ENCODE data around the gene RAD51B.
A peak's percentile ranks its signal among the peaks of the same experiment; 100 is the strongest.
"Not testable (repeated sequence)": the region's sequence is repeated elsewhere in the genome, so short reads cannot be mapped to it uniquely, and the experiment has no call there.

Gene RAD51B

DNA sequence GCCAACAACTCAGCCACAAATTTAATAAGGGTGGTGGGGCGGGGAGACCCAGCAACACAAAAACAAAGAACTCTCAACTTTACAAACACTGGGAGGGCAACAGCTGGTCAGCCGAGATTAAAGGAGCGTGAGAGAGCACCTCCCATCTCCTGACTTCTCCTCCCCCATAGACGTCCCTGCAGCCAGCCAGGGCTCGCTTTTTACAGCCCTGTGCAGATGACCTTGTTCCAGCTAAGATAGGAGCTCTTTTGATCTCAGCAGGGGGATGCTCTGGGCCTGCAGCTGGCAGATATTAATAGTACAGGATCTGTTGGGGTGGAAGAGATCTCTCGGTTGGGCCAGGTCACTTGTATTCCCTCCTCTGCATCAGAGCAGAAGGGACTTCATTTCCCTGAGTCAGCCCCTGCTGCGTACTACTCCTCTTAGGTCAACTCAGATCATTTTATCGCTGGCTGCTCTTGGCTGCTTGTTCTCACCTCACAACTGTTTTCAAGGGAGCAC, 475.8 kb downstream of the RAD51B start:
- peak overlapping the region; percentile 25 for H3K18ac ChIP-seq (ENCODE audit: low read length)
- H3K27ac ChIP-seq (ENCODE audit: low read depth, low read length): peak overlapping the region; percentile 2
- H3K79me1 ChIP-seq (ENCODE audit: low read length): no peaks in the 10 kb centered on the region
- peak overlapping the region; percentile 61 for H3K56ac ChIP-seq (ENCODE audit: low read length)
- H3K4ac ChIP-seq (ENCODE audit: low read depth, low read length): no peak overlapping the region
- peak; percentile 90 for DNase-seq
- H3K4me2 ChIP-seq (ENCODE audit: low read length): no peak overlapping the region
- H3K79me2 ChIP-seq (ENCODE audit: control insufficient read depth, insufficient read depth, low read length): no peaks in the 10 kb centered on the region
- peak overlapping the region; percentile 52 for H2BK5ac ChIP-seq (ENCODE audit: low read length)
- no peak overlapping the region for H2AK5ac ChIP-seq (ENCODE audit: low read length)
- no peak overlapping the region for H2BK120ac ChIP-seq (ENCODE audit: low read depth, low read length)
- H3K23ac ChIP-seq (ENCODE audit: low read length): no peak overlapping the region
- peaks cover 22% of the 10 kb centered on the region for H3K4me1 ChIP-seq (ENCODE audit: control insufficient read depth, low read depth, low read length)
- no peaks in the 10 kb centered on the region for H3K36me3 ChIP-seq (ENCODE audit: control insufficient read depth, insufficient read depth, low read length)
- no peak overlapping the region for H3K4me3 ChIP-seq (ENCODE audit: low read length)
- no peak overlapping the region for H4K8ac ChIP-seq (ENCODE audit: low read depth, low read length)
- H2BK15ac ChIP-seq (replicated peaks; ENCODE audit: low read depth): no peak overlapping the region
- WGBS (ENCODE audit: extremely low coverage, insufficient coverage, low lambda C conversion rate): no CpG with 5 or more reads among the region's 8 CpGs
- H3K27me3 ChIP-seq (ENCODE audit: insufficient read depth, low read length, poor library complexity): no peaks in the 10 kb centered on the region
- no peak overlapping the region for H4K5ac ChIP-seq (ENCODE audit: low read length)
- no peak overlapping the region for H3K9ac ChIP-seq (ENCODE audit: low read length)

DNA sequence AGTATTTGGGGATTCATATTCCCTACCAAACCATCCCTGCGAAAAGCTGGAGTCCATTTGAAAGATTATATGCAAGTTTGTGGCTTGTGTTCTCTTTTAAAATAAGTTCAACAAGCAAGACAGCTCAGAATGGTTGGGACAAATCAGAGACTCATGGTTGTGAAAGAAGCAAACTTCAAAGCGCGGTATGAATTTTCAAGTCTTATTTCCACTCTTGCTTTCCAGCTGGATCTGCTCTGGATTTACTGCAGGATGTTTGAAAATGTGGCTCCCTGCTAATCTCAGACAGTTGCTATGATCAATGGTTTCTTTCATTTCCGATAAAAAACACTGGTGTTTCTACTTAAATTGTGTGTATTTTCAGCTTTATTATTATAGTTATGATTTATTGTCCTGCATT, 477.5 kb downstream of the RAD51B start:
- Histone ChIP-seq H3K36me3 (ENCODE audit: control insufficient read depth, insufficient read depth, low read length) (no peaks in the 10 kb centered on the region), H2BK15ac (replicated peaks; ENCODE audit: low read depth) (peak overlapping the region; percentile 39), H3K4me2 (ENCODE audit: low read length) (no peak overlapping the region), H3K4me1 (ENCODE audit: control insufficient read depth, low read depth, low read length) (peaks cover 22% of the 10 kb centered on the region), H3K4ac (ENCODE audit: low read depth, low read length) (peak overlapping the region; percentile 46), H3K27ac (ENCODE audit: low read depth, low read length) (no peak overlapping the region), H3K79me1 (ENCODE audit: low read length) (no peaks in the 10 kb centered on the region), H3K9ac (ENCODE audit: low read length) (no peak overlapping the region), H3K27me3 (ENCODE audit: insufficient read depth, low read length, poor library complexity) (no peaks in the 10 kb centered on the region), H3K56ac (ENCODE audit: low read length) (no peak overlapping the region), H2BK120ac (ENCODE audit: low read depth, low read length) (no peak overlapping the region), H3K4me3 (ENCODE audit: low read length) (no peak overlapping the region), H3K18ac (ENCODE audit: low read length) (no peak overlapping the region), H4K5ac (ENCODE audit: low read length) (no peak overlapping the region), H2AK5ac (ENCODE audit: low read length) (no peak overlapping the region), H3K23ac (ENCODE audit: low read length) (no peak overlapping the region), H4K8ac (ENCODE audit: low read depth, low read length) (no peak overlapping the region), H3K79me2 (ENCODE audit: control insufficient read depth, insufficient read depth, low read length) (no peaks in the 10 kb centered on the region), H2BK5ac (ENCODE audit: low read length) (no peak overlapping the region)
- DNase-seq: no peak
- WGBS (ENCODE audit: extremely low coverage, insufficient coverage, low lambda C conversion rate): no CpG with 5 or more reads among the region's 4 CpGs

DNA sequence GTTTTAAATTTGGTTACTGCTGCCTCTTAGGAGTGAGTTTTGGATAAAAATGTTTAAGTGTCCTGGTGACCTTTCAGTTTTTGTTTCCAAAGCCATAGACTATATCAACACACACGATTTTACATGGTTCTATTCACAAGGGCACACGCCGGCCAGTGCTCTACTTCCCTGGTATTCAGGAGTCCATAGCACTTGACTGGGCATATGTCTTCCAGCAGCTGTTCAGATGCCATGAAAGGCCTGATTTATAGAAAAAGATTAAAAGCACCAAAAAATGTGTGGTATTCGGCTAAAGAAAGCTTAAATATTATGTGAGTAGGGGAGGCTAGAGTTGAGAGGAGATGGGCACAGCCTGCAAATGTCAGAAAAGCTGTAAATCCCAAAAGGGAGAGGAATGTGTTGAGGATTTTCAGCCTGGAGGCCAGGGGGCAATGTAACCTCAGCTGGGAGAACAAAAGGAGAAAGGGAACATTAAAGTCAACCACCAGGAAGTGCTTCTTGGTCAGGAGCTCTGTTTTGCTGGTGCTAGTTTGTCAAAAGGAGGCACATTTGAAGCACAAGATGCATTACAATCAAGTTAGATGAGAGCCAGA, 478.4 kb downstream of the RAD51B start:
- Histone ChIP-seq H3K79me1 (ENCODE audit: low read length) (no peaks in the 10 kb centered on the region), H3K27me3 (ENCODE audit: insufficient read depth, low read length, poor library complexity) (no peaks in the 10 kb centered on the region), H3K9ac (ENCODE audit: low read length) (no peak overlapping the region), H4K8ac (ENCODE audit: low read depth, low read length) (no peak overlapping the region), H2BK15ac (replicated peaks; ENCODE audit: low read depth) (peak overlapping the region; percentile 25), H3K23ac (ENCODE audit: low read length) (no peak overlapping the region), H3K4me3 (ENCODE audit: low read length) (no peak overlapping the region), H3K79me2 (ENCODE audit: control insufficient read depth, insufficient read depth, low read length) (no peaks in the 10 kb centered on the region), H3K56ac (ENCODE audit: low read length) (no peak overlapping the region), H2BK5ac (ENCODE audit: low read length) (no peak overlapping the region), H3K18ac (ENCODE audit: low read length) (peak overlapping the region; percentile 54), H3K4me1 (ENCODE audit: control insufficient read depth, low read depth, low read length) (peaks cover 13% of the 10 kb centered on the region), H2BK120ac (ENCODE audit: low read depth, low read length) (no peak overlapping the region), H2AK5ac (ENCODE audit: low read length) (no peak overlapping the region), H4K5ac (ENCODE audit: low read length) (no peak overlapping the region), H3K36me3 (ENCODE audit: control insufficient read depth, insufficient read depth, low read length) (no peaks in the 10 kb centered on the region), H3K4me2 (ENCODE audit: low read length) (no peak overlapping the region), H3K4ac (ENCODE audit: low read depth, low read length) (peak overlapping the region; percentile 10), H3K27ac (ENCODE audit: low read depth, low read length) (no peak overlapping the region)
- DNase-seq: peak; percentile 81
- no CpG with 5 or more reads among the region's 4 CpGs for WGBS (ENCODE audit: extremely low coverage, insufficient coverage, low lambda C conversion rate)

DNA sequence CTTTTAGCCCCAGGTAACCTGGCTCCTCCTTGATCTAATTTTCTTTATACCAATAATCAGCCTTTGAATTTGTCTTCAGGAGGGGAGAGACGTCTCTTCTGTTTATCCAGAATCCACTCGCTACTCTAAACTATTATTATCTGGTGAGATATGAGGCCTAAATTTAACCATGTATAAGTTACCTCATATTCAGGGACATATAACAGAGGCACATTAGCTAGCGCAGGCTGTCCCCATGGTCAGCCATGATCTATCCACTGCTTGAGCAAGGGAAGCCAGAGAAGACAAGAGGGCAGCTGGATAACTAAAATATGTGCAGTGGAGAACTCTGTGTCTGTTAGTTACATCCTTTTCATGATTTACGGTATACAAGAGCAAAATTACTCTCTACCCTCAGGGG, 481.0 kb downstream of the RAD51B start:
- H2BK15ac ChIP-seq (replicated peaks; ENCODE audit: low read depth): no peak overlapping the region
- H2BK120ac ChIP-seq (ENCODE audit: low read depth, low read length): no peak overlapping the region
- WGBS (ENCODE audit: extremely low coverage, insufficient coverage, low lambda C conversion rate): no CpG with 5 or more reads among the region's 4 CpGs
- DNase-seq: no peak
- H3K18ac ChIP-seq (ENCODE audit: low read length): no peak overlapping the region
- no peak overlapping the region for H3K4ac ChIP-seq (ENCODE audit: low read depth, low read length)
- H3K23ac ChIP-seq (ENCODE audit: low read length): no peak overlapping the region
- H2BK5ac ChIP-seq (ENCODE audit: low read length): no peak overlapping the region
- no peak overlapping the region for H3K4me2 ChIP-seq (ENCODE audit: low read length)
- no peak overlapping the region for H3K4me3 ChIP-seq (ENCODE audit: low read length)
- peaks cover 4% of the 10 kb centered on the region for H3K4me1 ChIP-seq (ENCODE audit: control insufficient read depth, low read depth, low read length)
- no peak overlapping the region for H3K56ac ChIP-seq (ENCODE audit: low read length)
- no peak overlapping the region for H4K5ac ChIP-seq (ENCODE audit: low read length)
- H3K36me3 ChIP-seq (ENCODE audit: control insufficient read depth, insufficient read depth, low read length): no peaks in the 10 kb centered on the region
- H3K79me2 ChIP-seq (ENCODE audit: control insufficient read depth, insufficient read depth, low read length): no peaks in the 10 kb centered on the region
- no peak overlapping the region for H3K9ac ChIP-seq (ENCODE audit: low read length)
- no peaks in the 10 kb centered on the region for H3K27me3 ChIP-seq (ENCODE audit: insufficient read depth, low read length, poor library complexity)
- no peak overlapping the region for H3K27ac ChIP-seq (ENCODE audit: low read depth, low read length)
- no peaks in the 10 kb centered on the region for H3K79me1 ChIP-seq (ENCODE audit: low read length)
- H4K8ac ChIP-seq (ENCODE audit: low read depth, low read length): no peak overlapping the region
- H2AK5ac ChIP-seq (ENCODE audit: low read length): no peak overlapping the region

DNA sequence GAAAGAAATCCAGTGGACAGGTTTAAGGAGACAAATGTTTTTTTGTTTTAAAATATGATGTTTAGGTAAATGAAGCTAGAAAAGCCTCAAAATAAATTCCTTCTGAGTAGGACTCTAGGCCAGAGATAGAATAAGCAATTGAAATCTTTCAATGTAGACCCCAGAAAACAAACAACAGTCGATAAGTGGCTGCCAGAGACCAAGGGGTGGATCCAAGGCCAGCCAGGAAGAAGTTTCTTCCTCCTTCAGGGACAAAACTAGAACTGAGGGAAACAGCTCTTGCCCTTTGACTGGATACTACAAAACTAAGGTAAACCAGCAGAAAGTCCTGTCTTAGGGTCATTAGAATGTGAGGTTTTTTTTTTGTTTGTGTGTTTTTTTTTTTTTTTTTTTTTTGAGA, 481.6 kb downstream of the RAD51B start:
- H2AK5ac ChIP-seq (ENCODE audit: low read length): no peak overlapping the region
- no peak overlapping the region for H3K4ac ChIP-seq (ENCODE audit: low read depth, low read length)
- H3K18ac ChIP-seq (ENCODE audit: low read length): no peak overlapping the region
- no peaks in the 10 kb centered on the region for H3K27me3 ChIP-seq (ENCODE audit: insufficient read depth, low read length, poor library complexity)
- no peak overlapping the region for H4K8ac ChIP-seq (ENCODE audit: low read depth, low read length)
- DNase-seq: no peak
- no peak overlapping the region for H2BK120ac ChIP-seq (ENCODE audit: low read depth, low read length)
- H3K4me1 ChIP-seq (ENCODE audit: control insufficient read depth, low read depth, low read length): no peaks in the 10 kb centered on the region
- H3K56ac ChIP-seq (ENCODE audit: low read length): no peak overlapping the region
- H2BK15ac ChIP-seq (replicated peaks; ENCODE audit: low read depth): no peak overlapping the region
- H3K27ac ChIP-seq (ENCODE audit: low read depth, low read length): no peak overlapping the region
- H3K4me3 ChIP-seq (ENCODE audit: low read length): no peak overlapping the region
- no peak overlapping the region for H4K5ac ChIP-seq (ENCODE audit: low read length)
- H3K79me2 ChIP-seq (ENCODE audit: control insufficient read depth, insufficient read depth, low read length): no peaks in the 10 kb centered on the region
- no peaks in the 10 kb centered on the region for H3K36me3 ChIP-seq (ENCODE audit: control insufficient read depth, insufficient read depth, low read length)
- H3K9ac ChIP-seq (ENCODE audit: low read length): no peak overlapping the region
- no CpG with 5 or more reads among the region's 1 CpG for WGBS (ENCODE audit: extremely low coverage, insufficient coverage, low lambda C conversion rate)
- no peaks in the 10 kb centered on the region for H3K79me1 ChIP-seq (ENCODE audit: low read length)
- H2BK5ac ChIP-seq (ENCODE audit: low read length): no peak overlapping the region
- no peak overlapping the region for H3K23ac ChIP-seq (ENCODE audit: low read length)
- H3K4me2 ChIP-seq (ENCODE audit: low read length): no peak overlapping the region

DNA sequence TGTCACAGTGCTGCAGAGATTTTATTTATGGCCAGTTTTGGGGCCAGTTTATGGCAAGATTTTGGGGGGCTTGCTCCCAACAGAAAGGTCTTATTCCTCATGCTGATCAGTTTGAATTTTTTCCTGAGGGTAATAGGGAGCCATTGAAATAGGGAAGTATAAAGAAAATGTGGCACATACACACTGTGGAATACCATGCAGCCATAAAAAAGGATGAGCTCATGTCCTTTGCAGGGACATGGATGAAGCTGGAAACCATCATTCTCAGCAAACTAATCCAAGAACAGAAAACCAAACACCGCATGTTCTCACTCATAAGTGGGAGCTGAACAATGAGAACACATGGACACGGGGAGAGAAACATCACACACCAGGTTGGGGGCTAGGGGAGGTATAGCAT, 483.4 kb downstream of the RAD51B start:
- H3K23ac ChIP-seq (ENCODE audit: low read length); H2BK15ac ChIP-seq (replicated peaks; ENCODE audit: low read depth); H3K4me3 ChIP-seq (ENCODE audit: low read length); DNase-seq; H3K4me1 ChIP-seq (ENCODE audit: control insufficient read depth, low read depth, low read length); H3K27me3 ChIP-seq (ENCODE audit: insufficient read depth, low read length, poor library complexity); H3K56ac ChIP-seq (ENCODE audit: low read length); H3K79me1 ChIP-seq (ENCODE audit: low read length); H2AK5ac ChIP-seq (ENCODE audit: low read length); H3K27ac ChIP-seq (ENCODE audit: low read depth, low read length); H3K4me2 ChIP-seq (ENCODE audit: low read length); H3K18ac ChIP-seq (ENCODE audit: low read length); H2BK120ac ChIP-seq (ENCODE audit: low read depth, low read length); H3K9ac ChIP-seq (ENCODE audit: low read length); H4K8ac ChIP-seq (ENCODE audit: low read depth, low read length); H2BK5ac ChIP-seq (ENCODE audit: low read length); H3K79me2 ChIP-seq (ENCODE audit: control insufficient read depth, insufficient read depth, low read length); H4K5ac ChIP-seq (ENCODE audit: low read length); H3K36me3 ChIP-seq (ENCODE audit: control insufficient read depth, insufficient read depth, low read length); H3K4ac ChIP-seq (ENCODE audit: low read depth, low read length): not testable (repeated sequence)
- WGBS (ENCODE audit: extremely low coverage, insufficient coverage, low lambda C conversion rate): no CpG with 5 or more reads among the region's 2 CpGs
